WERI-Rb-1 (cell line): ENCODE results near the gene IGSF3.

Experiments used
- DNase-seq: peaks from one replicate; pipeline ENCODE4 v3.0.0-alpha.2; 2020
- H3K27ac ChIP-seq: fragments of 250-450 bp; sonication (Bioruptor Pico); 2 replicates; pipeline ENCODE4 v1.5.1; 2020; ENCODE audit warnings: mild to moderate bottlenecking, moderate library complexity
- H3K27me3 ChIP-seq: fragments of 250-450 bp; sonication (Bioruptor Pico); 2 replicates; pipeline ENCODE4 v1.5.1; 2021; ENCODE audit warnings: mild to moderate bottlenecking, low read depth, moderate library complexity; ENCODE audit not compliant: insufficient read depth, severe bottlenecking
- H3K36me3 ChIP-seq: fragments of 250-450 bp; sonication (Bioruptor Pico); 2 replicates; pipeline ENCODE4 v1.5.1; 2020; ENCODE audit warnings: mild to moderate bottlenecking, moderate library complexity
- H3K4me3 ChIP-seq: 2 replicates; pipeline ENCODE4 v1.5.1; 2011; ENCODE audit warnings: low read depth, mild to moderate bottlenecking, control low read depth, low read length
- H3K9me3 ChIP-seq: fragments of 250-450 bp; sonication (Bioruptor Pico); 2 replicates; pipeline ENCODE4 v1.5.1; 2021; ENCODE audit warnings: mild to moderate bottlenecking, moderate library complexity; ENCODE audit not compliant: severe bottlenecking
- TF ChIP-seq, protein P1 (sequence below): IDR thresholded peaks from 2 replicates; pipeline ENCODE4 v1.5.1; 2011; ENCODE audit warnings: low read depth, mild to moderate bottlenecking, control low read depth, inconsistent platforms, low read length

The IGSF3 gene

DNA sequence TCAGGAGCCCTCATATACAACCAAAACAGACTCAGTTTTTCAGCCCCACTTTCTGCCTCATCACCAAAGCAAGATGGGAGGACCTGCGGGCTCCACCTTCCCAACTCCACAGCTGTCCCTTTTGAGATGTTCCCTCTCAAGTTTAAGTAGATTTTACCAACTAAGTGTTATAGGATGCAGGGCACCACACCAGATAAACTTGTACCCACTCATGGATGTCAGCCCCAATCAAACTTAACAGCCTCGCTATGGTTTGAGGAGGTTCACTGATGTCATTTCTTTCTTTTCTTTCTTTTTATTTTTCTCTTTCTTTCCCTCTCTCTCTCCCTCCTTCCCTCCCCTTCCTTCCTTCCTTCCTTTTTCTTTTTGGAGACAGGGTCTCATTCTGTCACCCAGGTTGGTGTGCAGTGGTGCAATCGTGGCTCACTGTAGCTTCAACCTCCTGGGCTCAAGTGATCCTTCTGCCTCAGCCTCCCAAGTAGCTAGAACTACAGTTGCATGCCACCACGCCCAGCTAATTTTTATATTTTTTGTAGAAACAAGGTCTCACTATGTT is 110.1 kb downstream of the IGSF3 start:
- Histone ChIP-seq H3K9me3 (no peaks in the 10 kb centered on the region), H3K27ac (no peak overlapping the region), H3K27me3 (no peaks in the 10 kb centered on the region), H3K4me3 (no peak overlapping the region), H3K36me3 (no peaks in the 10 kb centered on the region)
- no peak for DNase-seq
- TF ChIP-seq, protein P1, sequence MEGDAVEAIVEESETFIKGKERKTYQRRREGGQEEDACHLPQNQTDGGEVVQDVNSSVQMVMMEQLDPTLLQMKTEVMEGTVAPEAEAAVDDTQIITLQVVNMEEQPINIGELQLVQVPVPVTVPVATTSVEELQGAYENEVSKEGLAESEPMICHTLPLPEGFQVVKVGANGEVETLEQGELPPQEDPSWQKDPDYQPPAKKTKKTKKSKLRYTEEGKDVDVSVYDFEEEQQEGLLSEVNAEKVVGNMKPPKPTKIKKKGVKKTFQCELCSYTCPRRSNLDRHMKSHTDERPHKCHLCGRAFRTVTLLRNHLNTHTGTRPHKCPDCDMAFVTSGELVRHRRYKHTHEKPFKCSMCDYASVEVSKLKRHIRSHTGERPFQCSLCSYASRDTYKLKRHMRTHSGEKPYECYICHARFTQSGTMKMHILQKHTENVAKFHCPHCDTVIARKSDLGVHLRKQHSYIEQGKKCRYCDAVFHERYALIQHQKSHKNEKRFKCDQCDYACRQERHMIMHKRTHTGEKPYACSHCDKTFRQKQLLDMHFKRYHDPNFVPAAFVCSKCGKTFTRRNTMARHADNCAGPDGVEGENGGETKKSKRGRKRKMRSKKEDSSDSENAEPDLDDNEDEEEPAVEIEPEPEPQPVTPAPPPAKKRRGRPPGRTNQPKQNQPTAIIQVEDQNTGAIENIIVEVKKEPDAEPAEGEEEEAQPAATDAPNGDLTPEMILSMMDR: no peak

DNA sequence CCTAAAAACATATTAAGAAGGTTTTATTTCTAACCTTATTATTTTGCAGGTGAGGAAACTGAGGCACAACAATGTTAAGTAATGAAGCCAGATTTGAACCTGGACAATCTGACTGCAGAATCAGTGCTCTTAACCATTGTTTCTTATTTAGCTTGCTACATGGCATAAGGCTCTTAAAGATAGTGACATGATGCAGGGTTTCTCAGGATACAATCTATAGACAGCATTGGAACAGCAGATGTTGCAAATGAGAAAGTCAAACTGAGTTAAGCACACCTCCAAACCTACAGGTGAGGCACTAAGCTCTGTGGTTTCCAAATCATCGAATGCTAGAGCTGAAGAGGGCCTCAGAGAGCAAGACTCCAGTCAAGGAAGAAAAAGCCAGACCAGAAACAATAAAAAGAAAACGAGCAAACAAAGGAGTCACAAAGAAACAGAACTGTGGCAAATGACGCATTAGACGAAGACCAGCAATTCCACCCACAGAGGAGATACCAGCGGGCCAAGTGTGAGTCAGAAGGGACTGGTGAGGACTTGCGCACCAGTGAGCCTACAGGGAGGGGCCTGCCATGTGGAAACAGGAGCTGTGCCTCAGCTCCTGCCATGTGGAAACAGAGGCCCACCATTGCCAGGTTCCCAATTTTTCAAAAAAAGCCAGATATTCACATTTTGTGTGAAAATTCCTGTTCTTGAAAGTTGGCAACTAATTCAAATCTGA is 111.1 kb downstream of the IGSF3 start:
- no peak overlapping the region for H3K4me3 ChIP-seq
- H3K9me3 ChIP-seq: no peaks in the 10 kb centered on the region
- H3K27me3 ChIP-seq: no peaks in the 10 kb centered on the region
- DNase-seq: no peak
- no peak overlapping the region for H3K27ac ChIP-seq
- H3K36me3 ChIP-seq: no peaks in the 10 kb centered on the region
- TF ChIP-seq, protein P1: no peak

DNA sequence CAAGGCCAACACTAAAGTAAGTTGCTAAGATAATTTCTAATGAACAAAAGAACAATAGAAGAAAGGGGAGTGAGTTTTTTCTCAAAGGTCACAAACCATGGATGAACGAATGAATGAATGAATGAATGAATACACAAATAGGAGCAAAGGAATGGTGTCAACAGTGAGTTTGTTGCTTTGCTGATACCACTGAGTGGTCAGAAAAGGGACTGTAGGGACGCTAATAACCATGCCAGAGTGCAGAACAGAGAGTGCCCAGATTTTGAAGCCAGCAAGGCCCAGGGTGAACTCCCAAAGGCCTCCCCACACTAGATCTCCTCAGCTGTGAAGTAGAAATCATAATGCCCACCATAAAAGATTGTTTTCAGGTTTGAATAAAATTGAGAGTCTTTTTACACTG is 112.6 kb downstream of the IGSF3 start:
- no peaks in the 10 kb centered on the region for H3K27me3 ChIP-seq
- TF ChIP-seq, protein P1: no peak
- H3K9me3 ChIP-seq: no peaks in the 10 kb centered on the region
- no peaks in the 10 kb centered on the region for H3K36me3 ChIP-seq
- no peak for DNase-seq
- no peak overlapping the region for H3K4me3 ChIP-seq
- no peak overlapping the region for H3K27ac ChIP-seq

- DNase-seq: no peak
- TF ChIP-seq, protein P1: no peak
- H3K27me3 ChIP-seq: no peaks in the 10 kb centered on the region
- no peak overlapping the region for H3K4me3 ChIP-seq
- no peak overlapping the region for H3K27ac ChIP-seq
- no peaks in the 10 kb centered on the region for H3K9me3 ChIP-seq
- H3K36me3 ChIP-seq: no peaks in the 10 kb centered on the region
Observed at GRCh38 chr1:116553386-116554115, 114.0 kb downstream of the IGSF3 start.

- TF ChIP-seq, protein P1: no peak
- H3K4me3 ChIP-seq: no peak overlapping the region
- H3K27ac ChIP-seq: no peak overlapping the region
- DNase-seq: no peak
- no peaks in the 10 kb centered on the region for H3K9me3 ChIP-seq
- H3K36me3 ChIP-seq: no peaks in the 10 kb centered on the region; the same call in 1 of the 2 replicates
- no peaks in the 10 kb centered on the region for H3K27me3 ChIP-seq
Observed at GRCh38 chr1:116546354-116546977, 121.1 kb downstream of the IGSF3 start.
